LNCaP clone FGC (cell line): ENCODE data around the gene KRTAP12-1.

Source experiments
- DNase-seq: peaks from one replicate; pipeline ENCODE4 v3.0.0-alpha.2; 2011; ENCODE audit warnings: low read depth
- H3K4me3 ChIP-seq: 2 replicates; pipeline ENCODE4 v1.5.1; 2011; ENCODE audit warnings: mild to moderate bottlenecking, low read depth, low read length, control low read depth
- CTCF ChIP-seq: IDR thresholded peaks from 2 replicates; pipeline ENCODE4 v1.5.1; 2012; ENCODE audit warnings: mild to moderate bottlenecking; ENCODE audit not compliant: control insufficient read depth, insufficient read depth; ENCODE audit errors: extremely low read depth

KRTAP12-1 gene

GRCh38 chr21:44681861-44682579 lies at the start of gene KRTAP12-1:
Gene KRTAP12-1 (minus strand): TSS chr21:44682163. CDS start chr21:44682123, 40 bp downstream.
- TF ChIP-seq CTCF, result no peak
- no peak for DNase-seq

DNA sequence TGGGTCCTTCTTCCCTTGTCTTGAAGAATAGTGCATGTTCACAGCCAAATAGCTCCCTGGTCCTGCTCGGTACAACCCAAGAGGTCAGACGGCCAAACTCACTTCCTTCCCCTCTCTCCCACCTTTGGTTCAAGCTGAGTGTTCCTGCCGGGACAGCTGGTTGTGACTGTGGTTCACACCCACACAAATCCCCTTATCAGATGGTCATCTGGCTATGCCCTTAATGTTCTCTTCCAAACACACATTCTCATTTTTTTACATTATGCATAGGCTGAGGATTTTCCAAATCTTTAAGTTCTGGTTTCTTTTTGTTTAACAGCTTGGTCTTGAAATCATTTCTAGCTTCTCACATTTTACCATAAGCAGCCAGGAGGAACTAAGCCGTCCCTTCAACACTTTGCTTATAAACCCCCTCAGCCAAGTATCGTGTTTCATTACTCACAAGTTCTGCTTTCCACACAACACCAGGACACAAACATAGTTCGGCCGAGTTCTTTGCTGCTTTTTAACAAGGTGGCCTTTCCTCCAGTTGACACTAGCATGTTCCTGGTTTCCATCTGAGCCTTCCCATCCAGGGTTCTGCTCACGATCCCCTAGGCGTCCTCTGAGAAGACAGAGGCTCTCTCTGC lies 49.1 kb upstream of the KRTAP12-1 start:
- H3K4me3 ChIP-seq, result no peak overlapping the region
- DNase-seq, result no peak
- no peak for TF ChIP-seq CTCF

More at GRCh38 chr21:44681861-44682579, at the start of gene KRTAP12-1:
- H3K4me3 ChIP-seq, result no peak within 1 kb of the TSS

DNA sequence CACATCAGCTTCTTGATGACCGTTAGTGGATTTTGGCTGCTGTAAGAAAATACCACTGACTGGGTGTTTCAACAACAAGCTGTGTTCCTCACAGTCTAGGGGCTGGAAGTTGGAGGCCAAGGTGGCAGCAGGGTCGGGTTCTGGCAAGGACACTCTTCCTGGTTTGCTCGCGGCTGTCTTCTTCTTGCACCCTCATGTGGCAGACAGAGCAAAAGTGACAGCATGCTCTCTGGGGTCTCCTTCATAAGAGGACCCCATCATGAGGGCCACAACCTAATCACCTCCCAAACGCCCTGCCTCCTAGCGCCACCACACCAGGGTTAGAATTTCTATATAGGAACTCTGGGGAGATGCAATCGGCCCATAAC lies 48.0 kb upstream of the KRTAP12-1 start:
- TF ChIP-seq CTCF, result no peak
- no peak overlapping the region for H3K4me3 ChIP-seq
- no peak for DNase-seq

- H3K4me3 ChIP-seq, result no peak overlapping the region
- DNase-seq, result no peak
- no peak for TF ChIP-seq CTCF
Measured at GRCh38 chr21:44729336-44730027, 47.5 kb upstream of the KRTAP12-1 start.

DNA sequence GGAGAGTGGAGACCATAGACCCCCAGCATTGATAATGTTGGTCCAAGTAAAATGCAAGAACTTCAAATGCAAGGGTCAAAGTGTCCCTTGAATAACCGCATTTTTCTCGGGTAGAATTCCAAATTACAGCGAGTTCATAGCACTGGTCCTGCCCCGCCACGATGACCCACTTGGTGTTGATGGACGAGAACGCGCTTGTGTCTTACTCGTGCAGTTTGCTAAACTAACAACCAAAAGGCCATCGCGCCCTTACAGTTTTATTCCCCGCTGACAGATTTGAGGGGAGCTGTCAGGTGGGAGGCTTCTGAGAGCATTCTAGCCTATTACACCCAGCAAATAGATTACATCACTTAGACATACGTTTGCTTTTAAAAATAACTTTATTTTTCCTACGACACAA lies 46.8 kb upstream of the KRTAP12-1 start:
- DNase-seq, result no peak
- TF ChIP-seq CTCF, result no peak
- no peak overlapping the region for H3K4me3 ChIP-seq

- no peak overlapping the region for H3K4me3 ChIP-seq
- no peak for DNase-seq
- no peak for TF ChIP-seq CTCF
Measured at GRCh38 chr21:44727757-44728156, 45.8 kb upstream of the KRTAP12-1 start.
